Activated T-cell treated with anti-CD3 and anti-CD28 coated beads, Interleukin-2, amount 50 U/mL, for 4 hours (primary cell): ENCODE measurements around the gene TRIM39. TPM values are rescaled to one million over a fixed set of nuclear protein-coding genes. Genes with fewer than 3 reads are reported as not detected.

Experiments used
- ATAC-seq, 2 donors: fragments of 200-7000 bp; cut with Tn5 transposase; one replicate each; pipeline ENCODE4 v1.10.0; 2021
- DNase-seq: peaks from one replicate; pipeline ENCODE4 v3.0.0-alpha.2; 2020
- H3K27me3 Mint-ChIP-seq: one replicate; pipeline ENCODE4 v1.8.0; 2021; ENCODE audit warnings: low read depth, mixed read lengths
- H3K36me3 Mint-ChIP-seq: one replicate; pipeline ENCODE4 v1.8.0; 2022; ENCODE audit warnings: mixed read lengths; ENCODE audit not compliant: insufficient read depth
- H3K4me1 Mint-ChIP-seq: one replicate; pipeline ENCODE4 v1.8.0; 2021; ENCODE audit warnings: low read depth, mixed read lengths
- H3K4me3 Mint-ChIP-seq: one replicate; pipeline ENCODE4 v1.8.0; 2021; ENCODE audit warnings: mild to moderate bottlenecking, moderate library complexity, mixed read lengths
- H3K9me3 Mint-ChIP-seq: one replicate; pipeline ENCODE4 v1.8.0; 2021; ENCODE audit warnings: mixed read lengths
- total RNA-seq, 3 donors: library from RNA; stranded (reverse); gene quantifications; one replicate each; pipeline ENCODE4 v1.2.1, GENCODE V29; 2021

TRIM39 gene
- total RNA-seq, 3 donors from 2014 or later, result 25.5 to 33.0 (median 28.0) TPM

DNA sequence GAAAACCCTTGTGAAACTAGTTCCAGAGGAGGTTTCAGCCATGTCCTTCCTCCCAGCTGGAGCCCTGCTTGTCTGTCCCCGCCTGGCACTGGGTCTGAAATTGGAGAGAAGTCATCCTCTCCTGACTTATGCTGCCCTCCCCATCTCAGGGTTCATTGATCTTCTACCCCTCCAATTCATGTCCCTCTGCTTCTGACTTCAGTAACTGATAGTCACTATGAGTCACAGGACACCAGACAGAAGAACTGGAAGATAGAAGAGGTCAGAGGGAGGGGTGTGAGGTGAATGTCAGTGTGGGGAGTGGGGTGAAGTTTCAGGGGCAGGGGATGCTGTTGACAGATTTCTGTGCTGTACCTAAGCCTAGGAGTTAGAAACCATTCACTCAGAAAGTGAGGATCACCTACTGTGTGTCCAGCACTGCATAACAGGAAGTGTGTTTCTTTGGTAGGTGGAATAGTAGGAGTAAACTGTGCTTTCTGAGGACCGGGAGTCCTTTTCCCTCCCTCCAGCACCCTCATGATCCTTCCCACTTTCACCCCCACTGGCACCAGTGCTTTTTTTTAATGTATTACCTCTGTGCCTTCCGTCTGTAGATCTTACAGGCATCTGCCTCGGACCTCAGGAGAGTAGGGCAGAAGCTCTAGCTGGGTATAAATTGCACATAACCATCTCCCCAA lies 17.6 kb downstream of the TRIM39 start:
- ATAC-seq (no peak), DNase-seq (no peak)
- H3K27me3 Mint-ChIP-seq, result no peaks in the 10 kb centered on the region
- peaks cover 39% of the 10 kb centered on the region for H3K4me1 Mint-ChIP-seq
- peak overlapping the region; percentile 89 for H3K4me3 Mint-ChIP-seq
- H3K36me3 Mint-ChIP-seq, result peaks cover 39% of the 10 kb centered on the region
- no peaks in the 10 kb centered on the region for H3K9me3 Mint-ChIP-seq

DNA sequence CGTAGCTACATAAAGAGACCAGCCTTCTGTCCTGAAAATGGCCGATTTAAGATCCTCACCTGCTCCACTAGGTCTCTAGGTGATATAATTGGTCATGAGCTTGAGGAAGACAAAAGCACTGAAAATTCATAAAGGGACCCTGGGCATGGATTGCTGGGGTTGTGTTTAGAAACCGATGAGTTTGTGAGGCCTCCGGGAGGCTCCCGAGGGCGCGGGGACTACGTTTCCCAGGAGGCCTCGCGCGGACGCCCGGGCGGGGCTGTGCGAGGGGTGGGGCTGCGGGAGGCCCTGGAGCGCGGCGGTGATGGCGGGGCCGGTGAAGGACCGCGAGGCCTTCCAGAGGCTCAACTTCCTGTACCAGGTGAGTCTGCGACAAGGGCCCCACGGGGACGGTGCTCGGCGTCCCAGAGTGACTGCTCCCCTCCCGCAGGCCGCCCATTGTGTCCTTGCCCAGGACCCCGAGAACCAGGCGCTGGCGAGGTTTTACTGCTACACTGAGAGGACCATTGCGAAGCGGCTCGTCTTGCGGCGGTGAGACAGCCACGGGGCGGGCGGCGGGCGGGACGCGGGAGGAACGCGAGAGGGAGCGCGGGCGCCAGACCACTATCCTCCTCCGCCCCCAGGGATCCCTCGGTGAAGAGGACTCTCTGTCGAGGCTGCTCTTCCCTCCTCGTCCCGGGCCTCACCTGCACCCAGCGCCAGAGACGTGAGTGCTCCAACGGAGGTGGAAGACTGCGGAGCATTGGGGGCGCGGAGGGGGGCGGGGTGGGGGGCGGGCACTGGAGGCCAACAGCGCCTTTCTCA lies 18.3 kb downstream of the TRIM39 start, which contains the start of gene RPP21:
Gene RPP21 (plus strand): TSS at position 289 of the 804 bp plus-strand sequence. CDS start 16 bp downstream, at position 305.
- DNase-seq (peak; percentile 79), ATAC-seq (peak; percentile 98)
- H3K27me3 Mint-ChIP-seq, result no peaks in the 10 kb centered on the region
- H3K4me3 Mint-ChIP-seq, result peak within 1 kb of the TSS; percentile 89
- H3K9me3 Mint-ChIP-seq, result no peaks in the 10 kb centered on the region
- H3K4me1 Mint-ChIP-seq, result peaks cover 43% of the 10 kb centered on the region
- H3K36me3 Mint-ChIP-seq, result peaks cover 34% of the 10 kb centered on the region

DNA sequence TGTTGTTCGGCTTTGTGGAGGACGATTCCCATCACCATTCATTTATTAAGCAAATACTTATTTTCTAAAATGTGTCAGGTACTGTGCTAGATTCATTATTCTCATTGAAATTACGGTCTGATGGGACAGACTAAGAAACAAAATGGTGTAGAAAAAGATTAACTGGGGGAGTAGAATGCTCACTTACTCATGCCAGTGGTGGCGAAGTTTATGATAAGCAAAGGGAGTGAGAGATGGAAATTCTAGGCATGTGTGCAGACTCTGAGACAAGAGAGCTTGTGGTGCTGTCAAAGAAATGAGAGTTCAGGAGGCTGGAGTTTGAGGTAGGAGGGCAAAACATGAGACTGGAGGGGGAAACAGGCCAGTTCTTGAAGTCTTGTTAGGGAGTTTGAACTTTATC lies 19.1 kb downstream of the TRIM39 start:
- no peak for DNase-seq
- H3K36me3 Mint-ChIP-seq, result peaks cover 27% of the 10 kb centered on the region
- peaks cover 43% of the 10 kb centered on the region for H3K4me1 Mint-ChIP-seq
- H3K4me3 Mint-ChIP-seq, result peak overlapping the region; percentile 89
- ATAC-seq, result no peak
- no peaks in the 10 kb centered on the region for H3K27me3 Mint-ChIP-seq
- H3K9me3 Mint-ChIP-seq, result no peaks in the 10 kb centered on the region

DNA sequence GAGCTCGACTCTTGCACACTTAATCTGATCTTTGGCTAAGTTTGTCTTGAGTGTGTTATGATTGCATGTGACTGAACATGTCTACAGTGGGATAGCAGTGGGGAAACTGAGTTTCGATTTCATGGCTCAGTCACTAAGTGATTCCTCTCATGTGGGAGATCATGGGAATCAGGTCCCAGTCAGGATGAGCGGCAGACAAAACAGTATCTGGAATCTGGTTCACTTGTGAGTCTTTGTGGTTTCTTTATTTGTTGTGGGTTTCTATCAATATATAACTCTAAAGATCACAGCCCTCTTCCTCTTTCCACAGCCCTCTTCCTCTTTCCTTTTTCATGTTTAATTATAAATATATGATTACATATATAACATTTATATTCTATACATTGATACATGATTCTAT lies 22.2 kb downstream of the TRIM39 start:
- peaks cover 2% of the 10 kb centered on the region for H3K27me3 Mint-ChIP-seq
- DNase-seq (no peak), ATAC-seq (no peak)
- H3K9me3 Mint-ChIP-seq, result no peaks in the 10 kb centered on the region
- peaks cover 13% of the 10 kb centered on the region for H3K36me3 Mint-ChIP-seq
- H3K4me3 Mint-ChIP-seq, result no peak overlapping the region
- peaks cover 45% of the 10 kb centered on the region for H3K4me1 Mint-ChIP-seq

DNA sequence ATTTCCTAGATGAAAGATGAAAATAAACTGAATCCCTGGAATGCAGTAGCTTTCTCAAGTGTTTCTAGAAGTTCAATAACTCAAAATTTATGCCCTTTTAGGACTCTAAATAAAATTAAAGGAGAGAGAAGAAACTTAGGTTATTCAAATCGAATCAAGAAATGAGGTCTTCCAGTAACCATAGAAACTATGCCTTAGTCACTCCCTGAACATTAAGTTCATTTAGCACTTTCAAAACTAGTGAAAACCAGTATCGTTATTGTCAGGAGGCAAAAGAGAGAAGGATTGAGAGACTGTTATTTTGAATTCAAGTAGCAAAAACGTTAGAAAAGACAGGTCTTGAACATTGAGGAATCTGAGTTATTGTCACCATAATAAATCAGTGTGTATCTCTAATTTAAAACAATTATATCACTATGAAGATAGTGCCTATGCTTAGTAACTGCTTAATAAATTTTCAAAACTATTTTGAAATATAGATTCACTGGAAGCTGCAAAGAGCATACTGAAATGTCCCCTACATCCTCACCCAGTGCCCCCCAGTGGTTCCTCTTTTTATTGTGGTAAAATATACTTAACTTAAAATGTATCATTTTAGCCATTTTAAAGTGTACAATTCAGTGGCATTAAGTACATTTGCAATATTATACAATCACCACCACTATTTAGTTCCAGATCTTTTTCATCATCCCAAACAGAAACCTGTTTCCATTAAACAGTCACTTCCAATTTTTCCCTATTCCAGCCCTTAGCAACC lies 22.9 kb downstream of the TRIM39 start:
- ATAC-seq (no peak), DNase-seq (no peak)
- peaks cover 3% of the 10 kb centered on the region for H3K27me3 Mint-ChIP-seq

DNA sequence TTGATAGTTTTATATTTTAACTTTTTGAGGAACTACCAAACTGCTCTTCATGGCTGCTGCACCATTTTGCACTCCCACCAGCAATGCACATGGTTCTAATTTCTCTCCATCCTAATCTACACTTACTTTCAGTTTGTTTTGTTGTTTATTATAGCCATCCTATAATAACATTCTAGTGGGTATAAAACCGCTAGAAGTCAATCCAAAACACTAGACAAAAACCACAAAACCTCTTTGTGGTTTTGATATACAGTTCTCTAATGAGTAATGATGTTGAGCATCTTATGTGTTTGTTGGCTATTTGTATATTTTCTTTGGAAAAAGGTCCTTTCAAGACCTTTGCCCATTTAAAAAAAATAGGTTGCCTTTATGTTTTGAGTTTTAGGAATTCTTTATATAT lies 23.8 kb downstream of the TRIM39 start:
- H3K27me3 Mint-ChIP-seq, result peaks cover 10% of the 10 kb centered on the region
- no peak for DNase-seq
- H3K4me1 Mint-ChIP-seq, result peaks cover 38% of the 10 kb centered on the region
- no peak for ATAC-seq
- no peak overlapping the region for H3K4me3 Mint-ChIP-seq
- H3K9me3 Mint-ChIP-seq, result no peaks in the 10 kb centered on the region
- peaks cover 13% of the 10 kb centered on the region for H3K36me3 Mint-ChIP-seq

More for the DNA sequence above, 22.9 kb downstream of the TRIM39 start:
- Mint-ChIP-seq H3K4me3 (no peak overlapping the region), H3K4me1 (peaks cover 41% of the 10 kb centered on the region), H3K36me3 (peaks cover 13% of the 10 kb centered on the region), H3K9me3 (no peaks in the 10 kb centered on the region)

DNA sequence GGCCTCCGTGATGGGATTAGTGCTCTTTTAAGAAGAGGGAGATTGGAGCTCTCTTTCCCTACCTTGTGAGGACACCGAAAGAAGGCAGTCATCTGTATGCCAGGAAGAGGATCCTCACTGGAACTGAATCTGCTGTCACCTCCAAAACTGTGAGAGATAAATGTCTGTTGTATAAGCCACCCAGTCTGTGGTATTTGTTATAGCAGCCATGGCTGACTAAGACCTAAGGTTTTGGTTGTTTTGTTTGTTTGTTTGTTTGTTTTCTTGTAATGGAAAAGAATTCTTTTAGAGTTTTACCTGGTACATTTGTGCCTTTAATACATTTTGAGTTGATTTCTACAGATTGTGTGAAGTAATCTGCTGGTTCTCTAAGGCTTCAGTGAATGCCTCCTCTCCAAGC lies 25.8 kb downstream of the TRIM39 start:
- Mint-ChIP-seq H3K9me3 (no peaks in the 10 kb centered on the region), H3K27me3 (peaks cover 21% of the 10 kb centered on the region), H3K36me3 (peaks cover 3% of the 10 kb centered on the region), H3K4me1 (peaks cover 24% of the 10 kb centered on the region), H3K4me3 (no peak overlapping the region)
- DNase-seq (no peak), ATAC-seq (no peak)

DNA sequence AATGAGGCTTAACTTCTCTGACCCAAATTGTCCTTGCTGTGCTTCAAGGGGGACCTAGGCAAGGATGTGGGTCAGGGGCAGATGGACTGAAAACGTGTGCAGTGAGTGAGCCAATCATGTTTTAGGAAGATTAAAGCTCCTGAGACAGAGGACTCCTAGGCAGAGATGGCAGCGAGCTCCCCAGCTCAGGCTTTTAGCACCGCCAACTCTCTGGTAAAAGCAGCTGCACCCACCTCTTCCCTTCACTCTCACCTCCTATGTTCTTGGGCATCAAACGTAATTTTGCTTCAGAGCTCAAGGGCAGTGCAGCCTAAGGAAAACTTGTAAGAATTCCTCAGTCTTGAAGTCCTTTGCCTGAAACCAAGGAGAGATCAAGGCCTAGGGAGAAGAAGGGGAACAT lies 28.6 kb downstream of the TRIM39 start:
- Mint-ChIP-seq H3K36me3 (no peaks in the 10 kb centered on the region), H3K9me3 (no peaks in the 10 kb centered on the region), H3K4me1 (peaks cover 10% of the 10 kb centered on the region), H3K4me3 (no peak overlapping the region), H3K27me3 (peaks cover 41% of the 10 kb centered on the region)
- DNase-seq (no peak), ATAC-seq (no peak)

DNA sequence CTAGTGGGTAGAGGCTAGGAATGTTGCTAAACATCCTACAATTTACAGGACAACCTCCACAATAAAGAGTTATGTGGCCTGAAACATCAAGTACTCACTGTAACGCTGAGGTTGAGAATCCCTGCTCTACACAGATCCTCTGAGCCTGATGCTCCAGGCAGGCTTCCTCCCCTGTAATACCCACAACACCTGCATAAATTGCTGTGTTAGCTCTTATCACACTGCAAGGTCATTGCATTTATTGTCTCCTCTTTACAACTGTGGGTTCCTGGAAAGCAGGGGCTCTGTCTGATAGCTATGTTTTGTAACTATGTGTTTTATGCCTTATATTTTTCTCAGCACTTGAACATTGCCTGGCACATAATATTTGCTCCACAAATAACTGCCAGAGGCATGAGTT lies 29.8 kb downstream of the TRIM39 start:
- H3K27me3 Mint-ChIP-seq, result peaks cover 52% of the 10 kb centered on the region
- peaks cover 4% of the 10 kb centered on the region for H3K4me1 Mint-ChIP-seq
- no peaks in the 10 kb centered on the region for H3K36me3 Mint-ChIP-seq
- no peaks in the 10 kb centered on the region for H3K9me3 Mint-ChIP-seq
- DNase-seq (no peak), ATAC-seq (no peak)
- H3K4me3 Mint-ChIP-seq, result no peak overlapping the region

DNA sequence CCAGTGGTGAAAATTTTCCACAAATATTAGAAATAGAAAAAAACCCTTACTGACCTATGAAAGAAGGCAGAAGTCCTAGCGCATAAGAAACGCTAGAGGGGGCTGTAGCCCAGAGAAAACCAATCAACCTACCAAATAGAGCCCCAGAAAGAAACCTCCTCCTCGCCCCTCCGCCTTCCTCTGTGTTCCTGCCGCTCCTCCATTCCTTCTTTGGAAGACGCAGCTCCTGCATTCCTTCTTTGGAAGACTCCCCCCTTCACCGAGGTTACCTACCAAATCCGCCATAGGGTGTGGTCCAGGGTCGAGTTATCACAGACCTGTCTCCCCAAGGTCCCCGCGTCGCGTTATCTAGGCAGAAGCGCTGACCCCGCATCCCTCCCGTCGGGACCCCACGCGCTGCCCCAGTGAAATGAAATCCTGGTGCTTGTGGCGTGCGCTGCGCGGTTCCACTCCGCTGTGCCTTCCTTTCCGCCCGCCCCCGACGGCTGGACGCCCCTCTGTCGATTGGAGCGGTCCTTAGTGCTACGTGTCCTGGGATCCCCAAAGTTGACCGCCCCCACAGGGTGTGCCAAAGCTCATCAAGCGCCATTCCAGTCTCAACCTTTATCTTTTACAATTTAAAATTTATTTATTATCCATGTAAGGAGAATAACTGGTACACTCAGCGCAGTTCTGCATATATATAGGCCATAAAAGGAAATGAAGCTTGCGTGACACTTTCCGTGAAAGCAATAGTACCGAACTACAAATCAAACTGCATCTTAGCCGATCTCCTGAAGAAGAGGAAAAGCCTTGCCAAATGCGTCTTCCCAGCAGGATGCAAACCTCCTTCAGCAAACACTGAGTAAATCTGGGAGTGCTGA lies 31.2 kb downstream of the TRIM39 start:
- peaks cover 59% of the 10 kb centered on the region for H3K27me3 Mint-ChIP-seq
- no peaks in the 10 kb centered on the region for H3K36me3 Mint-ChIP-seq
- H3K4me3 Mint-ChIP-seq, result peak overlapping the region; percentile 76
- H3K9me3 Mint-ChIP-seq, result no peaks in the 10 kb centered on the region
- peaks cover 4% of the 10 kb centered on the region for H3K4me1 Mint-ChIP-seq
- peak; percentile 42 for DNase-seq
- peak; percentile 89 to 91 for ATAC-seq

DNA sequence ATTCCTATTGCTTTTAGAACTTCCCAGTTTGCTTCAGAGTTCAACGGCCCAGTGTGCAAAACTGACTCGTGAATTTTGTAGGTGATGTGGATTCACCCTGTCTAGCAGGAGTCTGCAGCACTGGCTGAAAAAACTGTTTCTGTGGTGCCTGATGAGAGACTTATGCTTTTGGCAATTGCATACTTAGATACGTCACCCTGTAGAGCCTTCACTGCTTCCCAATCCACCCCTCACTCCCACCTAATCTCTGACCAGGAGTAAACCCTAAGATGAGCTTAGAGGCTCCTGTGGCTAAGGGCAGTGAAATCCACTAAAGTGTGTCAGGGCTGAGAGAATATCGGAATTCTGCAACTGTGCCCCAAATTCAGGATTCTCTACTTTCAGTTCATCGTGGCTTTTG lies 32.5 kb downstream of the TRIM39 start:
- Mint-ChIP-seq H3K9me3 (no peaks in the 10 kb centered on the region), H3K4me3 (no peak overlapping the region), H3K4me1 (peaks cover 4% of the 10 kb centered on the region), H3K27me3 (peaks cover 65% of the 10 kb centered on the region), H3K36me3 (no peaks in the 10 kb centered on the region)
- DNase-seq (no peak), ATAC-seq (no peak)

DNA sequence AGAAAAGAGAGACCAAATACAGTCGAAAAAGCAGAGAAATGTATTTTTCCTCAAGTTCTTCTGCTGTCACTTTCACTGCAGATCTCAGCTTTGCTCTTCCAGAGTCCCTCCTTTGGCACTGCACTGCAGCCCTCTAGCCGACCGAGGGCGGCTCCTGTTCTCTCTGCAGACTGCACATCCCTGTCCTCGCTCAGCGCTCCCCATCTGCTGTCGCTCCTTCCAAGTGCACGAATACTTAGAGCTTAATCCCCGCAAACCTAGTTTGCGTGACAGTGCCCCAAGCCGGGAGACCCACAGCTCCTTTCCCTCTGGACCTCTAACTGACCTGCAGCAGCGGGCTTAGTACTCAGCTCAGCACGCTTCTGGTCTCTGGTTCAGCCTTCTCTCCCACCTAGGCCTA lies 33.4 kb downstream of the TRIM39 start:
- peaks cover 4% of the 10 kb centered on the region for H3K4me1 Mint-ChIP-seq
- H3K36me3 Mint-ChIP-seq, result no peaks in the 10 kb centered on the region
- ATAC-seq, result no peak
- H3K9me3 Mint-ChIP-seq, result no peaks in the 10 kb centered on the region
- DNase-seq, result no peak
- no peak overlapping the region for H3K4me3 Mint-ChIP-seq
- peaks cover 62% of the 10 kb centered on the region for H3K27me3 Mint-ChIP-seq

DNA sequence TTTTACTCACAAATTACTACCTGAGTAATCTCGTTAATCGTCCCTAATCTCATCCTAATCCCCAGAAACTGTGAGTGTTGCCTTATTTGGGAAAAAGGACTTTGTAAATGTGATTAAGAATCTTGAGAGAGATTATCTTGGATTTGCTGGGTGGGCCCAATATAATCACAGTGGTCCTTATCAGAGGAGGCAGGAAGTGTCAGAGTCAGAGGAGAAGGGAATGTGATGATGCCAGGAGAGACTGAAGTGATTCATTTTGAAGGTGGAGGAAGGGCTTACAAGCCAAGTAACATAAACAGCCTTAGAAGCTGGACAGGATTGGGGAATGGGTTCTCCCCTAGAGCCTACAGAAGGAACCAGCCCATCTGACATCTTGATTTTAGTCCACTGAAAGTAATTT lies 34.9 kb downstream of the TRIM39 start:
- DNase-seq, result no peak
- no peak overlapping the region for H3K4me3 Mint-ChIP-seq
- H3K27me3 Mint-ChIP-seq, result peaks cover 72% of the 10 kb centered on the region

DNA sequence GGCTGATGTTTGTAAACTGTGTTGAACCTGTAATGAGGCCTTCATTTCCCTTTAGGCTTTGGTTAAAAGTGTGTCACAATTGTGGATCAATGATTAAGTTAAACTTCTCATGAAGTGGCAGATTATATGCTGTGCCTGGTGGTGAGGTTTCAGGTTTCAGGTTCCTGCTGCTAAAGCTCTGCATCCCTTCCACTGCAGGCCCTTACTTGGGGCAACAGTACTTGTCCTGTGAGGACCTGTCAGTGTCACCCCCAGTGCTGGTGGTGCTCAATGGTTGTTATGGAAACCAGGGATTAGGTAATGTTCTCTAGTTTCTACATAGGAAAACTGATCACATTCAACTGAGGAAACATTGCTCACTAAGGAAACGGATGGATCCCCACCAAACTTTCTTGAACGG lies 36.7 kb downstream of the TRIM39 start:
- peaks cover 61% of the 10 kb centered on the region for H3K27me3 Mint-ChIP-seq

More for the DNA sequence above, 34.9 kb downstream of the TRIM39 start:
- no peaks in the 10 kb centered on the region for H3K36me3 Mint-ChIP-seq
- peaks cover 4% of the 10 kb centered on the region for H3K4me1 Mint-ChIP-seq
- H3K9me3 Mint-ChIP-seq, result no peaks in the 10 kb centered on the region
- ATAC-seq, result no peak

More for the DNA sequence above, 36.7 kb downstream of the TRIM39 start:
- no peak for DNase-seq
- ATAC-seq, result no peak
- H3K4me1 Mint-ChIP-seq, result no peaks in the 10 kb centered on the region
- no peaks in the 10 kb centered on the region for H3K9me3 Mint-ChIP-seq
- H3K4me3 Mint-ChIP-seq, result no peak overlapping the region
- no peaks in the 10 kb centered on the region for H3K36me3 Mint-ChIP-seq
